ENCODE results near the gene NTSR1. TPM values are rescaled to one million over a fixed set of nuclear protein-coding genes. Genes with fewer than 3 reads are reported as not detected.
A peak's percentile ranks its signal among the peaks of the same experiment; 100 is the strongest.
"Not testable (repeated sequence)": the region's sequence is repeated elsewhere in the genome, so short reads cannot be mapped to it uniquely, and the experiment has no call there.

Gene NTSR1
- total RNA-seq, 1 donor from 2014 or later, result not detected

DNA sequence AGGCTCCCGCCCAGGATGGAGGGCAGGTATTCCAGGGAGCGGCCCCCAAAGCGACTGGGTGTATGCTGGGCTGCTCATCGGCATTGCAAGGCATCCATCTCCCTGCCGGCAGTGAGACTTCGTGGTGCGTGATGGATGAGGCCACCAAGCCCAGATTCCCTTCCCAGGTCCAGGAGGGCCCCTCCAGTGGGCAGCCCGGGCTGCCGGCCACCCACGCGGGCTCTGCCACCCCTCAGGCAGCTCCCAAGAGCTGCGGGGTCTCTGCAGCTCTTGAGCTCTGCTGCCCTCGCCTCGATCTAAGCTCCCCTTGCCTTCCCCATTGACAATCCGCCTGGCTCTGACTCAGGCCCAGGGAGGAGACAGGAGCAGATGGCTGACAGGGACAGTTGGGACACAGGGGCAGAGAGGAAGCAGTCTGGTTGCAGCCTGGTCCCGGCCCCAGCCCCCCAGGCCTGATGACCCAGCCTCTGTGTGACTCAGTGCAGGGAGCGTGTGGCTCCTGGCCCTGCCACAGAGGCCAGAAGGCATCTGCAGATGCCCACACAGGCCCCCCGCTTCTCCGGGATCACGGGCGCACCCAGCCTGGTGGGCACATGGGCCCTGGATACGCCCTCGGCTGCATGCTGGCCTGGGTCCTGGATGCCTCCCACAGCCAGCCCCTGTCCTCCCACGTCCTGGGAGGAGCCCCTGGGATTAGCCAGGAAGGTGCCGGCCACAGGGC lies 33.3 kb upstream of the NTSR1 start:
- no peak for DNase-seq

DNA sequence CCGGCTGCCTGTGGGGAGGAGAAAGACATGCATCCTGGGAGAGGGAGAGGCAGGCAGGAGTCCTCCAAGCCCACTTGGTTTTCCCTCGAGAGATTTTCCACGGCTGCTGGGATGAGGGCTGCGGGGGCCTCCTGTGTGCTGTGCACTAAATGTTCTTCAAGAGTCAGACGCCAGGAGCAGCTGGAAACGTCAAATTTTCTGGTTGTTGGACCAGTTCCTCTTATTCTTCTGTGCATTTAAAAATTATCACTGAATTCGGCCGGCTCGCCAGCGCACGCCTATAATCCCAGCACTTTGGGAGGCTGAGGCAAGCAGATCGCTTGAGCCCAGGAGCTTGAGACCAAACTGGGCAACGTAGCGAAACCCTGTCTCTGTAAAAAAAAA lies 32.8 kb upstream of the NTSR1 start:
- DNase-seq, result no peak

DNA sequence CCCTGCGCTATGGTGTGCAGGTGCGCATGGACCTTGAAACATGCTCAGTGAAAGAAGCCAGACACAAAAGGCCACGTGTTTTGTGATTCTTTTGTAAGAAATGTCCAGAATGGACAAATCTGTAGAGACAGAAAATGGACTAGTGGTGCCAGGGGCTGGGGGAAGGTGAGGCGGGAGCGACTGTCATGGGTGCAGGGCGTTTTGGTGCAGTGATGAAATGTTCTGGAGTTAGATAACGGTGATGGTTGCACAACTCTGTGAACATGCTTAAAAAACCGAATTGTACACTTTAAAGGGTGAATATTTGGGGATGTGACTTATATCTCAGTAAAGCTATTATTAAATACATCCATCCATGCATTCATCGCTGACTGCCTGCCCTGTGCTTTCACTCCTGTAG lies 31.7 kb upstream of the NTSR1 start:
- DNase-seq, result no peak

DNA sequence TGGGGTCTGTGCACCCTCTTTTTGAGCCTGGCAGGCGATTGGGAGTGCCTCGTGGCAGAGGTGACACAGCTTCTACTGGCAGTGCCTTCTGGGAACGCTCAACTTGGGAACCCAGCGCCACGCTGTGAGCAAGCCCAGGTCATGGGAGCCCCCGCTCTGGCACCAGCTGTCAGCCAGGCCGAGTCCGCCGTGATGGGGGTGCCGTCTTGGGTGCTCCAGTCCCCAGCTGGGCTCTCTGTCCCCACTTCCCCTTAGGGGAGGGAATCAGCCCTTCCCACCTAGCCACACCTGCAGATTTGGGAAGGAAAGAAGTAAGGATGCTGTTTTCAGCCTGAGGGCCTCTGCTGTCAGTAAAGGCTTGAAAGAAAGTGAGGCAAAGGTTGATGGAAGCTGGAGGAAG lies 31.0 kb upstream of the NTSR1 start:
- no peak for DNase-seq

DNA sequence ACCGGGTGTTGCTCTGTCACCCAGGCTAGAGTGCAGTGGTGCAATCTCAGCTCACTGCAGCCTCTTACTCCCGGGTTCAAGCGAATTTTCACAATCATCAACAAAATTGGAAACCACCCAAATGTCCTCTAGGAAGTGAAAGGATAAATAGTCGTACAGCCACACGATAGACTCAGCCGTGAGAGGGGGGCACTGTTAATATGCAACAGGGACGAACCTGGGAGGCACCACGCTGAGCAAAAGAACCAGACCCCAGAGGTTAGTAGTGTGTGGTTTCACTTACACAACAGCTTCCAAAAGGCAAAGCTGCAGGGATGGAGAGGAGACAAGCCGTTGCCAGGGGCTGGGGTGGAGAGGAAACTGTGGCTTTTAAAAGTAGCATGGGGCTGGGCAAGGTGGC lies 30.1 kb upstream of the NTSR1 start:
- no peak for DNase-seq

DNA sequence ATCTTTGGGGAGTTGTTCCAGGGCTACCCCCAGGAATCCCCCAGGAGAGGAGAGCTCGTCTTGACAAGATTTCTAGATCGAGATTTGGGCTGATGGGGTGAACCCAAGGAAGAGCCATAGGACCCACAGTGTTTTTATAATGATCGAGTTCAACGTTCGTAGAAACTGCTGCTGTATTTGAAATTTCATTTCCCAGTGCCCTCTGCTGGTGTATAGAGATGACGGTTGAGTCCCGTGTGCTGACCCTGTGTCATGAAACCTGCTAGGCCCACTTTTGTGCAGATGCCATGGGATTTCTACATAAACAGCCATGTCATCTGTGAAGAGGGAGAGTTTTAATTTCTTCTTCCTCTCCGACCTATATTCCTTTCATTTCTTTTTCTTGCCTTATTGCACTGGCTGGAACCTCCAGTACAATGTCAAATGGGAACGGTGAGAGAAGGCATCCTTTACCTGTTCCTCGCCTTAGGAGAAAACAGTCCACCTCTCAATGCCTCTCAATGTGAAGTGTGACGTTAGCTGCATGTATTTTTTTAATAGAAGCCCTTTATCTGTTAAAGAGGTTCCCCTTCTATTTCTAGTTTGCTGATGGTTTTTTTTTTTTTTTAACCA lies 28.6 kb upstream of the NTSR1 start:
- DNase-seq, result no peak

DNA sequence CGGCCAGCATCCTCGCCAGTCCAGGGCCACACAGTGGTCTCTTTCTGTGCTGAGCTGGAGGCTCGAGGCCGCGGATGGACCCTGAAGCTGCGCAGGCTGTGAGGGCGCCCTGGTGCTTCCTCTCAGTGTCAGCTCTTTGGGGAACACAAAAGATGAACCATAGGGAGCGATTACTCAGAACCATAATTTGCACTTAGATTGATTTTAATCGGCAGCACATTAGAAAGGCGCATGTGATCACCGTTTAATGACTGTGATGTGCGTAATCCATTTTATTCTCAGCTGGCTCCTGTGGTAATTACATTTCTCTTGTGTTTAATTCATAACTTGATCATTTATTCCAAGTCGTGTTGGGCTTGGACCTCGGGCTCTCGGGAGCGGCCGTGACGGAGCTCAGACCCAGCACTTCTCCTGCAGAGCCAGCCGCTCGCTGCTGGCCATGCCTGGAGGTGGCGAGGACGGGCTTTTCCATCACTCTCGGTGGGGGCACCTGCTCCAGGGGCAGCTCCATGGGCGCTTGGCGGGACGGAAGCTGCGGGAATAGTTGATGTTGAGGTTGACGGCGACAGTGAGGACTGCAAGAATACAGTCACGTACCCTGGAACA lies 25.6 kb upstream of the NTSR1 start:
- no peak for DNase-seq

DNA sequence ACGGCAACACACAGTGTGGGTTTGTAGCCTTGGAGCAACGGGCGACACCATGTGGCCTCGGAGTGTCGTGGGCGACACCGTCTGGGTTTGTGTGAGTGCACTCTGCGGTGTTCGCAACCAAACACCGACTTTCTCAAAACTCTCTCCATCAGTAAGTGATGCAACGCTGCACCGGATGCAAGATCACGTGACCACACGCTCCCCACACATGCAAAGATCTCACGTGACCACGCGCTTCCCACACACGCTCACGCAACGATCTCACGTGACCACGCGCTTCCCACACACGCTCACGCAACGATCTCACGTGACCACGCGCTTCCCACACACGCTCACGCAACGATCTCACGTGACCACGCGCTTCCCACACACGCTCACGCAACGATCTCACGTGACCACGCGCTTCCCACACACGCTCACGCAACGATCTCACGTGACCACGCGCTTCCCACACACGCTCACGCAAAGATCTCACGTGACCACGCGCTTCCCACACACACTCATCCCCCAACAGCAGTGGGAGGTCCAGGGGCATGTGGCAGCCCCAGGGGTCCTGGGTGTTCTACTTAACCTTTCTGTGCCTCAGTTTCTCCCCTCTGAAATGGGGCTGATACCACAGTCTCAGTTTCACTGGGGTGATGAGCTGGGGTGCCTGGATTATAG lies 24.8 kb upstream of the NTSR1 start:
- not testable (repeated sequence) for DNase-seq

DNA sequence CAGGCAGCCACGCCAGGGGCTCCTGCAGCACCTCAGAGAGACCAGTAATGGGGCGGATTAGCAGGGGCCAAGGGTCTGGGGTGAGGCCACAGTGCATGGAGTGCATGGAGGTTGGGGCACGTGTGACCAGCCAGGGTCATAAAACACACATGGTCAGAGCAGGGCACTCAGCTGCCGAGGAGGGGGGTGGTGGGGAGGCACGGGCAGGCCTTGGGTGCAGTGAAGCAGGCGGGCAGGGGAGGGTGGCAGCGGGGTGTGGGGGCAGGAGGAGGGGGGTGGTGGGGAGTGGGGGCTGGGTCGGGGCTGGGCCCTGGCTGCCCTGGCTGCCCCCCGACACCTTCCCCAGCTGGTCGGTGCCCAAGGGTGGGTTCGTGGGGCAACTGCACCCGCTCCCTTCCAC lies 23.7 kb upstream of the NTSR1 start:
- no peak for DNase-seq

DNA sequence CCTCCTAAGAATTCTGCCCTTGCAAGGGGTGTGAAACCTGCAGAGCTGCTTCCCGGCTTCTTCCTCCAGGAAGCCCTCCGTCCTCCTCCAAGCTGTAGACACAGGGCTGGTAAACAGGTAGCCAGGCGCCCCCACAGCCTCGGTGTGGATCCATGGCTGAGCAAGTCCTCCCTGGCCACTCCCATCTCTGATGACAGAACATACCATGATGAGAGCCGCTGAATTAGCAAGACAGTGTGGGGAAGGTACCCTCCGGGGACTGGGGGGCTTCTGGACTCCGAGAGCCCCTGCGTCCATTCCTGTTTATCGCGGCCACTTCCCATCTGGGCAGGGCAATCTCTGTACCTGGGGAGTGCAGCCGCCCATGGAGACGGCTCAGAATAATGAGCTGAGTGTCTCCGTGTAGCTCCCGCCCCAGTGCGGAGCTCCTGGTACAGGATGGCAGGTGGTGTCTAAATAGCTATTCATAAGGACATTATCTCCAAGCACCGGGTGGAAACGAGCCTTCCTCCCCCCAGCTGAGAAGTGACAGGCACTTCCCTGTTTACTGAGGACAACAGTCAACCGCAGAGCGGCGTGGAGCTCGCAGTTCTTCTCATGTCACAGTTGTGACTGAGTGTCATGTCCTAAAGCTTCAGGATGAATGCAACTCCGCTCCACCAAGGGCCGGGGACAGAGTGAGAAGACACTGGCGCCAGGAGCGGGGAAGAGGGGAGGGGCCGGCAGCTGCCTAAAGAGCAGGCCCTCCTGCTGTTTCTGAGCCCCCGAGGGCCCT lies 22.7 kb upstream of the NTSR1 start:
- no peak for DNase-seq

DNA sequence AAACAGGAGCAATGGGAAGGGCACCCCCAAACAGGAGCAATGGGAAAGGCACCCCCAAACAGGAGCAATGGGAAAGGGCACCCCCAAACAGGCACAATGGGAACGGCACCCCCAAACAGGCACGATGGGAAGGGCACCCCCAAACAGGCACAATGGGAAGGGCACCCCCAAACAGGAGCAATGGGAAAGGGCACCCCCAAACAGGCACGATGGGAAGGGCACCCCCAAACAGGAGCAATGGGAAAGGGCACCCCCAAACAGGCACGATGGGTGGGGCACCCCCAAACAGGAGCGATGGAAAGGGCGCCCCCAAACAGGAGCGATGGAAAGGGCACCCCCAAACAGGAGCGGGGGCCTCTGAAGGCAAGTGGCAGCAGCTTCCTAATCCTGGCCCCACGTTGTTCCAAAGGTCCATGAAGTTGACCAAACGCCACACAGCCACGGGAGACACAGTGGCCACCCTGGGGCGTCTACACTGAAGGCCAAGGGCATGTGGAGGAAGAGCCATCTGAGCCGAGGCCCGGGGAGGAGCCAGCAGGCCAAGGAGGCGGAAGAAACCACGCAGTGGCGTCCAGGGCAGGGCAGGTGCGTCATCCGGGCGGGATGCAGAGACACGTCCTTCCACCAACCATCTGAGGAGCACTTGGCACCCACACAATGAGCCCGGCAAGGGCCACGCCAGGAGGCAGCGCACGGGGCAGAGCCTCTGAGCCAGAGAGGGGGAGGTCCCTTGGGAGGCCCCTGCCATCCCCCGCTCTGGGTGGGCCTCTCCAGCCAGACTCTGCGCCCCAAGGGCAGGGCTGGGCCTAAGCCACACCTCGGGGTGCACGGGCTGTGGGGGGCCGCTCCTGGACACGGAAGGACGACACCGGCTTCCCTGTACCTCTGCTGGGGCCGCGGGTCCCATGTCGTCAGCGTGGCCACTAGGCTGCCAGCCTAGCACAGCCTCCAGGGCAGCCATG lies 21.5 kb upstream of the NTSR1 start:
- DNase-seq, result no peak

DNA sequence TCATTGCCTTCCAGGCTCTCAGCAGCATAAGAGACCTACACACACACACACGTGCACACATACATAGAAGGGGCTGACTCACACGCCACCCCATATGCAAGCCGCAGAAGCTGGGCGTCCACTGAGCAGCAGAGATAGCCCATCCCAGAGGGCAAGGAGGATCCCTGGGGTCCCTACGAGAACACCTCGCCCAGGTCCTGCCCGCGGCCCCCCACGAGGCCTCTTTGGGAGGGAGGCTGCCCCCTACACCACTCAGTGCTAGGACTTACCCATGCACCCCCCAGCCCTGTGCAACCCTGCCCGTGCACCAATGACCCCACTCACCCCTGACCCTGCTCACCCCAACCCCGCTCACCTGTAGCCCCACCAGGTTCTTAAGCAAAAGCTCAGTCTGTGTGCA lies 20.6 kb upstream of the NTSR1 start:
- no peak for DNase-seq

DNA sequence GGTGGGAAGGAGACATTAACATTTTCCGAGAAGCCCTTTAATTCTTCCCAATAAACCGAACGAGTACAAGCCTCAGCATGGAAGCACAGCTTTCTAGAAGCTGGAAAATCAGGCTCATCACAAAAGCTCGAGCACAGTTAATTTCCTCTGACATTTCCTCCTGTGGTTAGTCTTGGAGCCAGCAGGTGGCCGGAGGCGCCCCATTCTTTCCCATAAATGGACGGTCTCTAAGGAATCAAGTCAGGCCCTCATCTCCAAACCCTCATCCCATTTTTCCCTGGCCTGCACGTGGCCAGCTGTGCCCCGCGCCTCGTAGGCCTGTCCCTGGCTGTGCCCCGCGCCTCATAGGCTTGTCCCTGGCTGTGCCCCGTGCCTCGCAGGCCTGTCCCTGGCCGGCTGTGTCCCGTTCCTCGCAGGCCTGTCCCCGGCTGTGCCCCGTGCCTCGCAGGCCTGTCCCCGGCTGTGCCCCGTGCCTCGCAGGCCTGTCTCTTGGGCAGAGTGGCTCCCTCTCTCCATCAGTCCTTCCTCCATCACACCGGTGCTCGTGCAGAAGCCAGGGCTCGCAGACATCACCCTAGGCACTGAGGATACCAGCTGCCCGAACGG lies 19.7 kb upstream of the NTSR1 start:
- DNase-seq, result peak; percentile 78

DNA sequence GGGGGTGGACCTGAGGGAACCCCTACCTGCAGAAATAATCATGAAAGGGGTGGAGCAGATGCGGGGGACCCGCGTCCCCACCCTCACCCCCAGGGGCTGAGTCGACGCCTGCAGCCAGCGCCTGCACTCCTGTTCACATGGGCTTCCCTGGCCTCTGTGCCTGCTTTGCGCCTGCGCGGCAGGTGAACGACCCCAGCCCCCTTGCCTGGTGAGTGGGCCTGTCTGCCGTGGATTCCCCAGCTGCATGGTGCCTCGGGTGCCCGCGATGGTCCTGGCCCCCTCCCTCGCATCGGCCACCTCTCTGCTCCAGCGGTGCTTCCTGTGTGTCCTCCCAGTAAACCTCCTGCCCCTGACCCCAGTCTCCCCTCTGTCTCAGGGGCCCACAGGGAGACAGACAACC lies 18.8 kb upstream of the NTSR1 start:
- no peak for DNase-seq

DNA sequence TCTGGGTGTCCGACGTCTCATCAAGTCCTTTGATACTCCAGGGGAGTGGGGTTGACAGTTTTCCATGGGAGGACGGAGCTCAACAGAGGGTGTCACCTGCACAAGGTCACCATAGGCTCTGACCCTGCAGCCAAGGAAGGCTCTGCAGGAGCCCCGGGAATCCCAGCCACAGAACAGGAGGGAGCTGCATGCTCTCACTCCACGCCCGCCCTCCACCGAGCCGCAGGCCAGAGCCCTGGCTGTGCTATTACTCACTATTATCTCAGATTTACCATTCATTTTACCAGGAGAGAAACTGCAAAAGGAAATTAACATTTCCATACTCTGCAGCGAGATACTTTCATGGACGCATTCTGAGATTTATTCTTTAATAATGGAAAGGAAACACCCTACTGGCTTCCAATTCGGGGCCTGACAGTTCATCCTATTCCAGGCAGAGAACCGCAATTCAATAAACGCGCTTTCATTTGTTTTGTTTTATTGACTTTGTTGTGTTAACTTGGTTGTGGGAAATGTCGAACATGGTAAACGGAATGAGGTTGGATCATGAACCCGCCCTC lies 18.3 kb upstream of the NTSR1 start:
- DNase-seq, result no peak

DNA sequence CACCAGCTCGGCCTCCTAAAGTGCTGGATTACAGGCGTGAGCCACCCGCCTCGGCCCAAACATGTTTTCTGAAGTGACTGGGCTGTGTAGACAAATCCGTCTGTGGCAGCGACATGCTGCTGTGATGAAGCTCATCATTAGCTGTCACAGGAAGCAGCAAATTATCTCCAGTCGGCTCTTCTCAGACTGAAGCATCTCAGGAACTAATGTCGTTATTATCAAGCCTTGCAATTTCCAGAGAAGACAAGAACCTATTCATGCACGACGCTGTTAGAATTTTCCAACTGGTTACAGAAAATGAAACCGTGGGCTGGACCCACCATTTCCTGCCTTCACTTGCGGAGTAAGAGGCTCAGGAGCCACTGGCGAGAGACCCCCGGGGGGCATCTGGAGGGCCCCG lies 17.1 kb upstream of the NTSR1 start:
- no peak for DNase-seq

DNA sequence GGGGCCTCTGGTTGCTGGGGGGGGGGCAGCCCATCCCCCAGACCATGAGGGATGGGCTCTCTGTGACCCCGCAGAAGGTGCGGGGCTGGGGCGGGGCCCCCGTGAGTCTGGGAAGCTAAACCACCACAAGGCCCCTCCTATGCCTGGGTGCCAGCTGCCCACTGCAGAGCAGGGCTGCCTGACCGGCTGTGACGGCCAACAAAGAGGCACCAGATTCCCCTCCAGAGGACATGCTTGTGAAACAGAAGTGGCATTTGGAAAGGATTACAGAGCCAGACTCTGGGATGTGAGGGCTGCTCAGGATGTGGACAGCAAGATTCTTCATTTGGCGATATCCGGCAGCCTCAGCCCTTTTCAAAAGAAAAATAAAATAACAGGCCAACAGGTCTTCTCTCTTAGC lies 16.5 kb upstream of the NTSR1 start:
- no peak for DNase-seq

DNA sequence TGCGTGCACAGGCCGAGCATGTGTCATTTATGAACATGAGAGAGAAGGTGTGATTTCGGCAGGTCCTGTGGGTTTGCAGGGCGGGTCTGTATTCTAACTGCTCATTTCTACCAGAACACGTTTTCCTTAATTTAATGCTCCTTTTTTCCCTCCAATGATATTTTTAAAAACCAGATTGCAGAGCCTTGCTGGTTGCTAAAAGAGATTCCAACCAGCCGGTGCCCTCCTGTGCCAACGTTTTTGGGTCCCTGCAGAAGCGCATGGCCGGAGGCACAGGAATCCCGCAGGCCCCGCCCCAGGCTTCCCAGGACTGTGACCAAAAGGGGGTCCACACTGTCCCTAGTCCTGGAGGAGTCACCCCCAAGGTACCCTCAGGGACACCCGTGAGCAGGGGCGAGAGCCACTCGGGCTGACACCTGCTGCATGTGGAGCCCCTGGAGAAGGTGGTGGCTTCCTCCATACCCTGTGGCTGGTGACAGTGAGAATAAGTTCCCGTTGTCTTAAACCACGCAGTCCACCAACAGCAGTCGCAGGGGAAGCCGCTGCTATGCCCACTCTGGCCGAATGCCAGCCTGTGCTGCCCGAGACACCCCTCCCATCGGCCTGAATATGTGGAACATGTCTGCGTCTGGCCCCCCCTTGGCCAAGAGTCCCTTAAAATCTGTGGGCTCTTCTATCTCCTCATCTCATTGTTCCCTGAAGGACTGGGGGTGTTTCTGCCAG lies 15.7 kb upstream of the NTSR1 start:
- DNase-seq, result no peak

DNA sequence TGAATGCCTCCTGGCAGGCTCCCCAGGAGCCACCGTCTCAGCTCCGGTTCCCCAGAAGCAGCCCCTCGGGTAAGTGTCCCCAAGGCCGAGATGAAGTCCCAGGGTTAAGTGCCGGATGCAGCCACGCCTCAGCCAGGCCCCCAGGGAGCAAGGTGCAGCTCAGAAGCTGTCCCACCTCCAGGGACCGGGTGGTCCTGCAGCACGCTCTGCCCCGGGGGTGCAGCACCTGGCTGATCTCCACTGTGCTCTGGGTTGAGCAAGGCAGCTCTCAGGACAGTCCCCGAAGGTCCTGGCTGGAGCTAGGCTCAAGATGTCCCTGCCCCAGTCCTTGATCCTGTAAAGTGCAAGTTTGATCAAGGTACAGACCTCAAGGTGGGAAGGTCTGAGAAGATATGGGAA lies 15.1 kb upstream of the NTSR1 start:
- DNase-seq, result no peak

DNA sequence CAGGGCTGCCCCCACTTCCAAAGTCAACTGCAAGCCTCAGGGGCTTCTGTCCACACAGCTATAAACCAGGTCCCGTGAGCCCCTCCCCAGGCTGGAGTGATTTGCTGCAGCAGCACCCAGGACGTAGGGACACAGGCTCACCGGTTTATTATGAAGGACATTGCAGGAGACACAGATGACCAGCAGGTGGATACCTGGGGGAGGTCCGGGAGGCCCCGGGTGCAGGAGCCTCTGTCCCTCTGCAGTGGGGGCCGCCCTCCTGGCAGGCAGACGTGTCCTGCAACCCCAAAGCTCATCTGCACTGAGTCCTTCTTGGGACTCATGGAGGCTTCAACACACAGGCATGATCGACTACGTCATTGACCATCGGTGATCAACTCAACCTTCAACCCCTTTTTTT lies 14.5 kb upstream of the NTSR1 start:
- no peak for DNase-seq
